Neutrophil (primary cell): ENCODE data around the gene PLEKHG2.

Source experiments
- H3K27ac ChIP-seq: fragments of 200-600 bp; sonication (generic); 2 replicates; pipeline ENCODE4 v1.5.1; 2016; ENCODE audit warnings: mild to moderate bottlenecking, moderate library complexity
- H3K27me3 ChIP-seq: fragments of 200-600 bp; sonication (generic); 2 replicates; pipeline ENCODE4 v1.6.0; 2016; ENCODE audit warnings: mild to moderate bottlenecking
- H3K36me3 ChIP-seq: fragments of 200-600 bp; sonication (generic); 2 replicates; pipeline ENCODE4 v1.5.1; 2017
- H3K4me1 ChIP-seq, 2 experiments: fragments of 200-600 bp in 1 of 2; sonication (generic) in 1 of 2; 1 replicate in 1 of 2; 2 replicates in 1 of 2; pipeline versions ENCODE4 v1.5.1 to v1.6.1; 2013 to 2016; ENCODE audit warnings: low read depth in 1 of 2, low read length in 1 of 2, mild to moderate bottlenecking in 1 of 2, moderate library complexity in 1 of 2; ENCODE audit not compliant: control insufficient read depth in 1 of 2, insufficient read depth in 1 of 2
- H3K4me3 ChIP-seq, 2 experiments: fragments of 200-600 bp in 1 of 2; sonication (generic) in 1 of 2; 1 replicate in 1 of 2; 2 replicates in 1 of 2; pipeline ENCODE4 v1.5.1; 2013 to 2016; ENCODE audit warnings: low read depth in 1 of 2, low read length in 1 of 2, mild to moderate bottlenecking in 1 of 2, moderate library complexity in 1 of 2
- H3K9me3 ChIP-seq: fragments of 200-600 bp; sonication (generic); 2 replicates; pipeline ENCODE4 v1.5.1; 2016
- TF ChIP-seq, protein P1 (sequence below): fragments of 200-600 bp; sonication (generic); IDR thresholded peaks from 2 replicates; pipeline ENCODE4 v1.5.1; 2016; ENCODE audit warnings: antibody characterized with exemption

Gene PLEKHG2

GRCh38 chr19:39369200-39369599 lies 43.3 kb upstream of the PLEKHG2 start:
- Histone ChIP-seq H3K9me3 (no peaks in the 10 kb centered on the region), H3K4me1 (no peaks in the 10 kb centered on the region), H3K36me3 (peaks cover 85% of the 10 kb centered on the region), H3K4me3 (no peak overlapping the region), H3K27me3 (no peaks in the 10 kb centered on the region), H3K27ac (no peak overlapping the region)
- TF ChIP-seq, protein P1, sequence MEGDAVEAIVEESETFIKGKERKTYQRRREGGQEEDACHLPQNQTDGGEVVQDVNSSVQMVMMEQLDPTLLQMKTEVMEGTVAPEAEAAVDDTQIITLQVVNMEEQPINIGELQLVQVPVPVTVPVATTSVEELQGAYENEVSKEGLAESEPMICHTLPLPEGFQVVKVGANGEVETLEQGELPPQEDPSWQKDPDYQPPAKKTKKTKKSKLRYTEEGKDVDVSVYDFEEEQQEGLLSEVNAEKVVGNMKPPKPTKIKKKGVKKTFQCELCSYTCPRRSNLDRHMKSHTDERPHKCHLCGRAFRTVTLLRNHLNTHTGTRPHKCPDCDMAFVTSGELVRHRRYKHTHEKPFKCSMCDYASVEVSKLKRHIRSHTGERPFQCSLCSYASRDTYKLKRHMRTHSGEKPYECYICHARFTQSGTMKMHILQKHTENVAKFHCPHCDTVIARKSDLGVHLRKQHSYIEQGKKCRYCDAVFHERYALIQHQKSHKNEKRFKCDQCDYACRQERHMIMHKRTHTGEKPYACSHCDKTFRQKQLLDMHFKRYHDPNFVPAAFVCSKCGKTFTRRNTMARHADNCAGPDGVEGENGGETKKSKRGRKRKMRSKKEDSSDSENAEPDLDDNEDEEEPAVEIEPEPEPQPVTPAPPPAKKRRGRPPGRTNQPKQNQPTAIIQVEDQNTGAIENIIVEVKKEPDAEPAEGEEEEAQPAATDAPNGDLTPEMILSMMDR, result no peak

DNA sequence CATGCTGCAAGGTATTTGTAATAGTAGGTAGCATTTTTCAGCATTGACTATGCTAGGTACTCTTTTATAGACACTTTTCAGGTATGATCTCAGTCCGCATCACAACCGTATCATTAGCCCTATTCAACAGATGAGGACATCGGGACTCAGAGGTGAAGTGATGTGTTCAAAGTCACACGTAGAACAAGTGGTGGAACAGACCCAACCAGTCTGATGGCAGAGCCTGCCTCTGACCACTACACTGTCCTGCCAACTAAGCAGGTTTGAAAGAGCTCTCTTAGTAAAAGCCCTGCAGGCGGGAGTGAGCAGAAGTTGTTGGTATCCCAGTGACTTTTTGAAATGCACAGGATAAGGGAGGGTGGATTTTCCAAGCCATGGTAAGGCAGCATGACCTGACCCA lies 41.7 kb upstream of the PLEKHG2 start:
- H3K4me3 ChIP-seq, result no peak overlapping the region
- no peaks in the 10 kb centered on the region for H3K4me1 ChIP-seq
- H3K36me3 ChIP-seq, result peaks cover 91% of the 10 kb centered on the region
- H3K27me3 ChIP-seq, result no peaks in the 10 kb centered on the region
- no peaks in the 10 kb centered on the region for H3K9me3 ChIP-seq
- TF ChIP-seq, protein P1, result no peak
- H3K27ac ChIP-seq, result no peak overlapping the region

DNA sequence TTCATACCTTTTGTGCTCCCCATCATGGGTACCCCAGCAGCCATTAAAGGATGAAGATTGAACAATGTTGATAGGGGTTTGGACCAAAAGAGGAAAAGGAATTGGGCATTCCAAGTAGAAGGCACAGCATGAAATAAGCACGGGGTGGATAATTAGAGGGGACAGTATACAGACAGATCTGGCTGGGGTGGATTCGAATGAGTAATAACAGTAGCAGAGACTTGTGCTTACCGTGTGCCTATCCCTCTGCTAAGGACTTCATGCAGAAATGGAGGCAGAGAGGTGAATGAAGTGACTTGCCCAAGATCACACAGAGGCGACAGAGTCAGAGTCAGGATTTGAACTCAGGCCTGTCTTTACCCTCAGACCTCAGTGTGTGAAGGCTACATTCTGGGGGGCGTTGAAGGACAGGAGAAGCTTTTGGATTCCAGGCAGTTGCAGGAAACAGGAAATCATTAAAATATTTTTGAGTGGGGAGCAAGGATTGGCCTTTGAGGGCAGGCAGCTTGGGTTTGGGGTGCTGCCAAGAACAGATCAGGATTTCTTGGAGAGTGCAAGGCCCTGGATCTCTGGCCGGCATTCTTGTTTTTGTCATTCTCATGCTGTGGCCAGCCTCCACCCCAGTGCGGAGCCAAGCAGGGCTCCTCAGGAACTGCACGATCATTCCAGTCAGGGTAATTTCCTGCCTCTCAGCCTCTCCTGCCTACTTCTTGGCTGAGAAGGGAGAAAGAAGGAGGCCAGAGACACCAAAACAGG lies 40.2 kb upstream of the PLEKHG2 start:
- H3K27ac ChIP-seq, result no peak overlapping the region
- H3K36me3 ChIP-seq, result peaks cover 97% of the 10 kb centered on the region
- TF ChIP-seq, protein P1, result no peak
- no peaks in the 10 kb centered on the region for H3K9me3 ChIP-seq
- H3K4me3 ChIP-seq, result no peak overlapping the region
- no peaks in the 10 kb centered on the region for H3K27me3 ChIP-seq
- H3K4me1 ChIP-seq, result no peaks in the 10 kb centered on the region

DNA sequence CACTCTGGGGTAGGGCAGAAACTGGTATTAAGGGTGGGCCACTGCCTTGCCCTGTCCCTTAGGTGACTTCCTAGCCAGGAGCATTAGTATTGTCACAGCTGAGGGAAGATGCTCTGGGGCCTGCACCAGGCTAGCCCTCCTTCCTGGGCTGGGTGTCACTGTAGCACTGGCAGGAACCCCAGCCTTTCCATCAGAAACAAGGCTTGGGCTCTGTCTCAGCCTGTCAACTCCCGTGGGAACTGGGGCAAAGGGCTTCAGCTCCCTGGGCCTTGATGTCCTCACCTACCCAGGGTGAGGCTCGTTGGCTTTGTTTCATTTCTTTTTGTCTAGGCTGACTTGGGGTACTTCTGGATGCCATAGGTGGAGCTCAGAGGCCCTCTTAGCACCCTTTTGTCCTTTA lies 39.5 kb upstream of the PLEKHG2 start:
- no peaks in the 10 kb centered on the region for H3K27me3 ChIP-seq
- H3K9me3 ChIP-seq, result no peaks in the 10 kb centered on the region
- TF ChIP-seq, protein P1, result no peak
- H3K27ac ChIP-seq, result no peak overlapping the region
- no peaks in the 10 kb centered on the region for H3K4me1 ChIP-seq
- H3K36me3 ChIP-seq, result peaks cover 100% of the 10 kb centered on the region
- H3K4me3 ChIP-seq, result no peak overlapping the region

DNA sequence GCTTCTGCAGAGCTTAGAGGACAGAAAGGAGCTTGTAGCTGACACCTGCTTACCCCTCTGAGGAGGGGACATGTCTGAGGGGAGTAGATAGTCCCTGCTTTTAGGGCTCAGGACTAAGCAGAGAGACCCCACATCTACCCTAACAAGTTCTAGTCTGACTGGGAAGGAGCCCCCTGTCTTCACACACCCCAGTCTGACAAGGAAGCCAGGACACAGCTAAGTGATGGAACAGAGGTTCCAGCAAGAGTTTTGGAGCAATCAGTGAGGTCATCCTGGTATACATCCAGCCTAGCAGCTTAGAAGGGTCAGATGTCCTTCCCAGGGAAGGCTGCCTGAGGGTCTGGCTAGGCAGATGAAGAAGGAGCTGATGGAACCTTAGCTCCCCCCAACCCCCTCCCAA lies 36.5 kb upstream of the PLEKHG2 start:
- no peak overlapping the region for H3K4me3 ChIP-seq
- no peaks in the 10 kb centered on the region for H3K27me3 ChIP-seq
- TF ChIP-seq, protein P1, result no peak
- H3K36me3 ChIP-seq, result peaks cover 100% of the 10 kb centered on the region
- H3K9me3 ChIP-seq, result no peaks in the 10 kb centered on the region
- no peaks in the 10 kb centered on the region for H3K4me1 ChIP-seq
- H3K27ac ChIP-seq, result no peak overlapping the region
